ENCODE results near the gene PDCD2L.

PDCD2L gene

GRCh38 chr19:34471906-34472700 lies 67.9 kb downstream of the PDCD2L start:
- DNase-seq (ENCODE audit: low read depth) = no peak

GRCh38 chr19:34474233-34474989 lies 70.2 kb downstream of the PDCD2L start:
- no peak for DNase-seq (ENCODE audit: low read depth)

GRCh38 chr19:34475026-34475974 lies 71.1 kb downstream of the PDCD2L start:
- DNase-seq (ENCODE audit: low read depth) = peak; percentile 92

All from EH (cell line).